Fibroblast of mammary gland (primary cell): ENCODE measurements around the gene NRG3.

Experiments
- DNase-seq: peaks from one replicate; pipeline ENCODE4 v3.0.0-alpha.2; 2010; ENCODE audit warnings: low read depth
- H3K4me3 ChIP-seq: 2 replicates; pipeline ENCODE4 v1.5.1; 2011; ENCODE audit warnings: low read depth, mild to moderate bottlenecking, low read length, moderate library complexity; ENCODE audit not compliant: control insufficient read depth
- TF ChIP-seq, protein P1 (sequence below): conservative IDR thresholded peaks from 2 replicates; pipeline ENCODE4 v1.5.1; 2011; ENCODE audit warnings: low read depth, low read length, inconsistent platforms; ENCODE audit not compliant: control insufficient read depth, insufficient read depth

The NRG3 gene

DNA sequence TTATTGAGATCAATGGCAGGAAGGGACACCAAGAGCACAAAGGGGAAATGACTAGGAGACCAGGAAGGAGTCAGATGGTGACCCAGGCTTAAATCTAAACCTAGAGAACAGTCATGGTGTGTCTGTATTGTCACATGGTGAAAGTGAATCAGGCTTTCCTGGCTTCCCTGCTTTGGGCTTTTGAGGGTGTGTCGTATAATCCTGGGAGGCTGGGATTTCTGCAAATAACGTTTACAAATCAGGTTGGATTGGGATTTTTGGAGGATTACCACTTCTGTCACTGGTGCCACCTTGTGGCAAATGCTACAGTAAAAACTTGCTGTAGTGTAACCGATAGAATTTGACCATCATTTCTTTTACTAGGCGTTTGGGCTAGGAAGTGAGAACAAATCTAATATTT lies 502.6 kb downstream of the NRG3 start:
- H3K4me3 ChIP-seq = no peak overlapping the region
- TF ChIP-seq, protein P1, sequence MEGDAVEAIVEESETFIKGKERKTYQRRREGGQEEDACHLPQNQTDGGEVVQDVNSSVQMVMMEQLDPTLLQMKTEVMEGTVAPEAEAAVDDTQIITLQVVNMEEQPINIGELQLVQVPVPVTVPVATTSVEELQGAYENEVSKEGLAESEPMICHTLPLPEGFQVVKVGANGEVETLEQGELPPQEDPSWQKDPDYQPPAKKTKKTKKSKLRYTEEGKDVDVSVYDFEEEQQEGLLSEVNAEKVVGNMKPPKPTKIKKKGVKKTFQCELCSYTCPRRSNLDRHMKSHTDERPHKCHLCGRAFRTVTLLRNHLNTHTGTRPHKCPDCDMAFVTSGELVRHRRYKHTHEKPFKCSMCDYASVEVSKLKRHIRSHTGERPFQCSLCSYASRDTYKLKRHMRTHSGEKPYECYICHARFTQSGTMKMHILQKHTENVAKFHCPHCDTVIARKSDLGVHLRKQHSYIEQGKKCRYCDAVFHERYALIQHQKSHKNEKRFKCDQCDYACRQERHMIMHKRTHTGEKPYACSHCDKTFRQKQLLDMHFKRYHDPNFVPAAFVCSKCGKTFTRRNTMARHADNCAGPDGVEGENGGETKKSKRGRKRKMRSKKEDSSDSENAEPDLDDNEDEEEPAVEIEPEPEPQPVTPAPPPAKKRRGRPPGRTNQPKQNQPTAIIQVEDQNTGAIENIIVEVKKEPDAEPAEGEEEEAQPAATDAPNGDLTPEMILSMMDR = peak; percentile 44
- DNase-seq = peak; percentile 55

DNA sequence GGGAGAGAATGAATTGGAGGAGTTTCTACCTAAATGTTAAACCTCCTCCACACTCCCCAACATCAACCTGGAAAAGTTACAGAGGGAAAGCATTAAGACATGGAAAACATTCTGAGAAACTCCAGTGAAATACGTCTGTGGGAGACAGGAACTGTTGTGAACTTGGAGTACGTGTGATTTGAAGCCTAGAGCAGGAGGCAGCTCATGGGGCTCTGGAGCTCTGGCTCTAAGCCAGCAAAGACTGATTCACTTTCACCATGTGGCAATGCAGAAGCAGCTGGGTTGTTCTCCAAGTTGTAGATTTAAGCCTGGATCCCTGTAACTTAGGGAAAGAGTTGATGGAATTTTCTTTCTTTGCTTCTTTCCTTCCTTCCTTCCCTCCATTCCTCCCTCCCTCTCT lies 503.2 kb downstream of the NRG3 start:
- TF ChIP-seq, protein P1 = no peak
- peak; percentile 78 for DNase-seq
- H3K4me3 ChIP-seq = no peak overlapping the region

DNA sequence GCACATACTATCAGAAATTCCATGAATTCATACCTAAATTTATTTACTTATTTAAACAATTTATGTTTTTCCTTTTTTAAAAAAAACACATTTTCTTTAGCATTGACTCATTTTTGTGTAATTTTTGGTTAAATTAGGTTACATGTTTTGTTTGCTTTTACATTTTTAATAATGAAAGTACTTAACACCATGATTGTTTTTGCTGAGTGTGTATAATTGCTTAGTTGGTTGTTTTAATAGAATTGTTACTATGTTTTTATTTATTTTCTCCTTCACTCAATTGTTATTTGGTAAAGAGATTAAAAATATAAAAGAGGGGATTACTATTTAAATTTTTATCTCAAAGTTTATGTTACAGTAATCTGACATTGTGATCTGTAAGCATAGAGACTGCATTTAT lies 508.4 kb downstream of the NRG3 start:
- TF ChIP-seq, protein P1 = no peak
- H3K4me3 ChIP-seq = no peak overlapping the region
- DNase-seq = no peak

DNA sequence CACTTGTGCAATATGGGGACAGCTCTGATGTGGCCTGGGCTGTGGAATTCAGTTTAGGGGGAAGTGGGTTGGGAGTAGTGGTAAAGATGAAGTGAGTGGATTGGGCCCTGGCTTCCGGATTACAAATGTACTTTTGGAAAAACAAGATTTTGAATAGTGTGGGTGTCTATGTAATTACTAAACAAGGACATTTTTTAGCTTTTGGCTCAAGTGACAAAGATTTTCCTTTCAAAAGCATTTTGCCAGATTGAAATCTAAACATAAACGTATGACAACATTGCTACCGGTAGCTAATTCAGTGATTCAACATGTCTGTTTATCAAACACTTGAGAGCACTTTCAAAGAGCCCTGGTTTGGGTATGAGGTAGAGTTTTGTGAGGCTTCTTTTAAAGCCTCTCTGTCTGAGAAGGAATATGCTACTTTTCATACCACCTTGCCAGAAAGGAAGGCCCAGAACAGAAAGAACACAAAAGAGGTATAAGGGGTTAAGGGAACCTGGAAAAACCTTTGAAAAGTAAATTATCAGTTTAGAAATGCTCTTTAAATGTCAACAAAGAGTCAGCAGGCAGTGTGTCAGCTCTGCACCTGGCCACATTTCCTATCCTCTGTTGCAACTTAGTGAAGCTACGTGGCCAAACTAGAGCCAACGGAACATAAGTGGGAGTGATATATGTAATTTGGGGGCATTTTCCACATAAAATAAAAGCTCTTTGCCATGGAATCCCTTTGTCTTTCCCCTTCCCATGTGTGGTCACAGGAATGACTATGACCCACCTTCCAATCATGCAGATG lies 516.1 kb downstream of the NRG3 start:
- no peak for DNase-seq
- TF ChIP-seq, protein P1 = no peak
- H3K4me3 ChIP-seq = no peak overlapping the region

DNA sequence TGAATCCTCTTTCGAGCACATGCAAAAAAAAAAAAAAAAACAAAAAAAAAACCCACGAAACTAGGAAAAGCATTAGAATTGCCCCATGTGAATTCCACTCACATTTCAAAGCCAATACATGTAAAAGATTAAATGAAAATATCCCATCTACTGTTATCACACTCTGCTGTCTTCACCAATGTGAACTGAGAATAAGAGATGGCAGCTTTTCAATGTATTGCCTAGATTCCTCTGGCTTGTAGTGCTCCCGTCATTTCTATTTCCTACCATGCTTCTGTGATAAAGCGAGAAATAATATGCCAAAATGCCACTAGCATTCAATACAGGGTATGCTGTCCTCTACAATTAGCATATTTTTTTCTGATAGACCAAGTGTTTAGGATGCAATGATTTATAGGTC lies 517.0 kb downstream of the NRG3 start:
- no peak for DNase-seq
- TF ChIP-seq, protein P1 = no peak
- no peak overlapping the region for H3K4me3 ChIP-seq

DNA sequence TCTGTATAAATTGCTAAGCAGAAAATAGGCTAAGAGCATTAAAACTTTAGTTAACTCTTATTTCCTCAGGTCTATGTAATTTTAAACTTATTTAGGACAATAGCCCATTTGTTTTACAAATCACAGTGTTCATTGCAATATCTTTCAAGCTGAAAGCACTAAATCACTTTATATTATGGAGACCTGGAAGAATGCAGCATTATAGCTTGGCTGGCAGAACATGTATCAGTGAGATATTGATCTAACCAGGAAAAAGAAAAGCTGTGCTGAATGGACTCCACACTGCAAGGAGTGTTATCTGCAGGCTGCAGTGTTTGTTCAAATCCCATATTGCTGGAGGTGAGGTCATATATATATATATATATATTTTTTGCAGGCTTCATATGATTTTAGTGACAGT lies 517.5 kb downstream of the NRG3 start:
- TF ChIP-seq, protein P1 = no peak
- no peak for DNase-seq
- H3K4me3 ChIP-seq = no peak overlapping the region

DNA sequence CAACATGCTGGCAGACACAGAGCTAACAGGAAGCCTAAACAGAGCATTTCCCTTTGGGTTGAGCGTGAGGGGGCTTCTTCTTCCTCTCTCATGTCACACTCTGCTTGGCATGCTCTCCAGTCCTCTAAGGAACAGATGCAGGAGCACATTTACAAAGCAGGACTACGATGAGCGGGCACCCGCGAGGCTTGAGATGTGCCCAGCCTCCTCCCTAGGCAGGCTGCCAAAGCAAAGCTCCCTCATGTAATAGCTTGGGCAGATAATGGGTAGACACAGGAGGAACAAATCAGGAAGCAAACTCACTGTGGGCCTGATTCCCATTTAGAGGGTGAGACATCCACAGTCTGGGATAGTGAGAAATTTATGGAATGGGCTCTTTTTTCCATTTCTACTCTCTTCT lies 519.1 kb downstream of the NRG3 start:
- no peak overlapping the region for H3K4me3 ChIP-seq
- TF ChIP-seq, protein P1 = no peak
- no peak for DNase-seq
